Keratinocyte (primary cell): ENCODE data around the gene RBMS3. TPM values are rescaled to one million over a fixed set of nuclear protein-coding genes. Genes with fewer than 3 reads are reported as not detected.

Experiments
- DNase-seq: peaks from one replicate; pipeline ENCODE4 v3.0.0-alpha.2; 2011; ENCODE audit warnings: low read depth, missing footprints, low spot score
- FAIRE-seq: peaks from 2 replicates; lab custom pipeline; 2011; peaks lifted over from hg19 to GRCh38; lab: Jason Lieb, UNC
- H2AFZ ChIP-seq: 2 replicates; pipeline ENCODE4 v1.6.0; 2012; ENCODE audit warnings: low read length, control low read depth, inconsistent platforms; ENCODE audit not compliant: control insufficient read depth
- H3K27ac ChIP-seq: 2 replicates; pipeline ENCODE4 v1.5.1; 2011; ENCODE audit warnings: low read length; ENCODE audit not compliant: control insufficient read depth, insufficient read depth
- H3K27me3 ChIP-seq: 3 replicates; pipeline ENCODE4 v1.6.0; 2011; ENCODE audit warnings: low read length; ENCODE audit not compliant: control insufficient read depth, insufficient read depth; ENCODE audit errors: extremely low read depth
- H3K36me3 ChIP-seq, 2 experiments: 2 replicates in 1 of 2; 3 replicates in 1 of 2; pipeline ENCODE4 v1.5.1; 2011; ENCODE audit warnings: low read length in 2 of 2, mild to moderate bottlenecking in 1 of 2; ENCODE audit not compliant: control insufficient read depth in 2 of 2, insufficient read depth in 2 of 2; ENCODE audit errors: extremely low read depth in 1 of 2
- H3K4me1 ChIP-seq: 3 replicates; pipeline ENCODE4 v1.5.1; 2011; ENCODE audit warnings: low read length; ENCODE audit not compliant: control insufficient read depth, insufficient read depth; ENCODE audit errors: extremely low read depth
- H3K4me2 ChIP-seq: 3 replicates; pipeline ENCODE4 v1.6.0; 2011; ENCODE audit warnings: low read depth, low read length; ENCODE audit not compliant: control insufficient read depth, insufficient read depth; ENCODE audit errors: extremely low read depth
- H3K4me3 ChIP-seq, 3 experiments: fragments of 200-600 bp in 1 of 3; sonication (generic) in 1 of 3; 2 replicates in 2 of 3; 3 replicates in 1 of 3; pipeline ENCODE4 v1.5.1; 2011 to 2016; ENCODE audit warnings: low read length in 3 of 3, mild to moderate bottlenecking in 3 of 3, control low read depth in 2 of 3, inconsistent platforms in 1 of 3, low read depth in 1 of 3, mixed read lengths in 1 of 3, mixed run types in 1 of 3, moderate library complexity in 1 of 3; ENCODE audit not compliant: control insufficient read depth in 2 of 3, insufficient read depth in 2 of 3; ENCODE audit errors: extremely low read depth in 1 of 3
- H3K79me2 ChIP-seq: 2 replicates; pipeline ENCODE4 v1.6.0; 2012; ENCODE audit warnings: low read length; ENCODE audit not compliant: control insufficient read depth, insufficient read depth
- H3K9ac ChIP-seq: 3 replicates; pipeline ENCODE4 v1.6.0; 2011; ENCODE audit warnings: low read length; ENCODE audit not compliant: control insufficient read depth, insufficient read depth; ENCODE audit errors: extremely low read depth
- H3K9me1 ChIP-seq: 3 replicates; pipeline ENCODE4 v1.6.0; 2011; ENCODE audit warnings: low read length; ENCODE audit not compliant: control insufficient read depth, insufficient read depth; ENCODE audit errors: extremely low read depth
- H3K9me3 ChIP-seq: 2 replicates; pipeline ENCODE4 v1.5.1; 2012; ENCODE audit warnings: low read depth, low read length; ENCODE audit not compliant: control insufficient read depth
- H4K20me1 ChIP-seq: 3 replicates; pipeline ENCODE4 v1.6.0; 2011; ENCODE audit warnings: low read length; ENCODE audit not compliant: control insufficient read depth, insufficient read depth; ENCODE audit errors: extremely low read depth
- EZH2 ChIP-seq: IDR thresholded peaks from one replicate; pipeline ENCODE4 v1.6.1; 2012; ENCODE audit warnings: inconsistent platforms, mild to moderate bottlenecking, low read length, moderate library complexity
- dilution Hi-C: fragments of 300-500 bp; cut with MboI; formaldehyde crosslinking; loops from one replicate; pipeline ENCODE4 v1.7.0; 2020; ENCODE audit warnings: low sequenced_read_pairs; ENCODE audit not compliant: extremely low pct_ligation_motif_present
- polyA plus RNA-seq, 5 experiments: library from polyadenylated mRNA; depleted of rRNA in 3 of 5; stranded (reverse) in 3 of 5; stranded (forward) in 1 of 5; unstranded in 1 of 5; fragments of >200 nt; gene quantifications; 1 replicate in 1 of 5; 2 replicates in 3 of 5; 3 replicates in 1 of 5; pipeline versions ENCODE4 v1.2.1 to v1.2.3, GENCODE V29; 2011 to 2012; ENCODE audit warnings: missing spikeins in 2 of 5, low read depth in 1 of 5, low replicate concordance in 1 of 5
- TF ChIP-seq, protein P1 (sequence below), 3 experiments: IDR thresholded peaks in 1 of 3; conservative IDR thresholded peaks in 1 of 3; optimal IDR thresholded peaks in 1 of 3; 2 replicates in 2 of 3; 3 replicates in 1 of 3; pipeline versions ENCODE3 to v1.5.1; 2011; ENCODE audit warnings: low read length in 3 of 3, mild to moderate bottlenecking in 3 of 3, moderate library complexity in 2 of 3, control low read depth in 1 of 3, inconsistent platforms in 1 of 3; ENCODE audit not compliant: insufficient read depth in 2 of 3; ENCODE audit errors: extremely low read depth in 1 of 3

The RBMS3 gene
- polyA plus RNA-seq, 1 donor (not counting 4 experiments of a cell fraction or from before 2014, with no cell fraction given): 2.3 TPM

GRCh38 chr3:29537889-29538609 lies 257.2 kb downstream of the RBMS3 start:
- no peaks in the 10 kb centered on the region for H3K79me2 ChIP-seq
- H3K9me1 ChIP-seq: no peaks in the 10 kb centered on the region
- peak; percentile 1 for DNase-seq
- H3K9ac ChIP-seq: no peak overlapping the region
- peak overlapping the region; percentile 25 for H2AFZ ChIP-seq
- FAIRE-seq: no peak
- H3K4me1 ChIP-seq: no peaks in the 10 kb centered on the region
- dilution Hi-C loops: no loop called here
- H3K4me3 ChIP-seq: no peak overlapping the region
- H3K36me3 ChIP-seq: no peaks in the 10 kb centered on the region
- no peaks in the 10 kb centered on the region for H4K20me1 ChIP-seq
- H3K4me2 ChIP-seq: no peak overlapping the region
- no peaks in the 10 kb centered on the region for H3K9me3 ChIP-seq
- no peak overlapping the region for H3K27ac ChIP-seq
- H3K27me3 ChIP-seq: no peaks in the 10 kb centered on the region
- TF ChIP-seq, protein P1, sequence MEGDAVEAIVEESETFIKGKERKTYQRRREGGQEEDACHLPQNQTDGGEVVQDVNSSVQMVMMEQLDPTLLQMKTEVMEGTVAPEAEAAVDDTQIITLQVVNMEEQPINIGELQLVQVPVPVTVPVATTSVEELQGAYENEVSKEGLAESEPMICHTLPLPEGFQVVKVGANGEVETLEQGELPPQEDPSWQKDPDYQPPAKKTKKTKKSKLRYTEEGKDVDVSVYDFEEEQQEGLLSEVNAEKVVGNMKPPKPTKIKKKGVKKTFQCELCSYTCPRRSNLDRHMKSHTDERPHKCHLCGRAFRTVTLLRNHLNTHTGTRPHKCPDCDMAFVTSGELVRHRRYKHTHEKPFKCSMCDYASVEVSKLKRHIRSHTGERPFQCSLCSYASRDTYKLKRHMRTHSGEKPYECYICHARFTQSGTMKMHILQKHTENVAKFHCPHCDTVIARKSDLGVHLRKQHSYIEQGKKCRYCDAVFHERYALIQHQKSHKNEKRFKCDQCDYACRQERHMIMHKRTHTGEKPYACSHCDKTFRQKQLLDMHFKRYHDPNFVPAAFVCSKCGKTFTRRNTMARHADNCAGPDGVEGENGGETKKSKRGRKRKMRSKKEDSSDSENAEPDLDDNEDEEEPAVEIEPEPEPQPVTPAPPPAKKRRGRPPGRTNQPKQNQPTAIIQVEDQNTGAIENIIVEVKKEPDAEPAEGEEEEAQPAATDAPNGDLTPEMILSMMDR (optimal IDR thresholded peaks at IDR 0.05 in 1 of 3, IDR thresholded peaks at IDR 0.05 in 1 of 3, conservative IDR thresholded peaks at IDR 0.05 in 1 of 3; ENCODE audit: extremely low read depth in 1 of 3, insufficient read depth in 2 of 3, low read length in 3 of 3): no peak
- no peak for TF ChIP-seq EZH2

DNA sequence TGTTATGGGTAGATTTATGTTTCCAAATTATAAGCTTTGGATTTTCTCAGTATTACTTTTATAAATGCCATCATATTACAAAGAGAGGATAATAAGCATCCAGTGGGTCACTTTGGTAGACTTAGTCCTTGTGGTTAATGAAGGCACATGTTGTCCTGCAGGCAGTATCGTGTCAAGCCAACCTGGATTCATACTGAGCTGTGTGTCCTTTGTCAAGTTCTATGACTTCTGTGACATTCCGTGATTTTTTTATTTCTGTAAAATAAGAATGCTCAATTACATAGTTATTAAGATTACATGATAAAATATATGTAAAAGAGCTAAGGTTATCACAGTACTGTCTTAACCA lies 257.7 kb downstream of the RBMS3 start:
- no peak overlapping the region for H3K27ac ChIP-seq
- no peaks in the 10 kb centered on the region for H3K9me3 ChIP-seq
- no peak overlapping the region for H3K9ac ChIP-seq
- TF ChIP-seq, protein P1 (optimal IDR thresholded peaks at IDR 0.05 in 1 of 3, IDR thresholded peaks at IDR 0.05 in 1 of 3, conservative IDR thresholded peaks at IDR 0.05 in 1 of 3; ENCODE audit: extremely low read depth in 1 of 3, insufficient read depth in 2 of 3, low read length in 3 of 3): no peak
- TF ChIP-seq EZH2: no peak
- no peaks in the 10 kb centered on the region for H3K36me3 ChIP-seq
- no peaks in the 10 kb centered on the region for H4K20me1 ChIP-seq
- no peaks in the 10 kb centered on the region for H3K79me2 ChIP-seq
- dilution Hi-C loops: no loop called here
- no peak overlapping the region for H3K4me2 ChIP-seq
- no peaks in the 10 kb centered on the region for H3K4me1 ChIP-seq
- FAIRE-seq: no peak
- no peak overlapping the region for H2AFZ ChIP-seq
- no peaks in the 10 kb centered on the region for H3K9me1 ChIP-seq
- H3K27me3 ChIP-seq: no peaks in the 10 kb centered on the region
- no peak for DNase-seq
- H3K4me3 ChIP-seq: no peak overlapping the region
